Umbilical cord (tissue), 2 donors: ENCODE results near the gene RNU5D-1. TPM values are rescaled to one million over a fixed set of nuclear protein-coding genes. Genes with fewer than 3 reads are reported as not detected.
"Not testable (repeated sequence)": the region's sequence is repeated elsewhere in the genome, so short reads cannot be mapped to it uniquely, and the experiment has no call there.

Source experiments
- DNase-seq: peaks from one replicate; pipeline ENCODE4 v3.0.0-alpha.2; 2015; ENCODE audit warnings: low spot score
- total RNA-seq: library from RNA; depleted of rRNA; stranded (reverse); fragments of >200 nt; gene quantifications from one replicate; pipeline ENCODE4 v1.2.3, GENCODE V29; 2014; ENCODE audit warnings: low replicate concordance; ENCODE audit not compliant: insufficient read depth

RNU5D-1 gene
- not detected for total RNA-seq

DNA sequence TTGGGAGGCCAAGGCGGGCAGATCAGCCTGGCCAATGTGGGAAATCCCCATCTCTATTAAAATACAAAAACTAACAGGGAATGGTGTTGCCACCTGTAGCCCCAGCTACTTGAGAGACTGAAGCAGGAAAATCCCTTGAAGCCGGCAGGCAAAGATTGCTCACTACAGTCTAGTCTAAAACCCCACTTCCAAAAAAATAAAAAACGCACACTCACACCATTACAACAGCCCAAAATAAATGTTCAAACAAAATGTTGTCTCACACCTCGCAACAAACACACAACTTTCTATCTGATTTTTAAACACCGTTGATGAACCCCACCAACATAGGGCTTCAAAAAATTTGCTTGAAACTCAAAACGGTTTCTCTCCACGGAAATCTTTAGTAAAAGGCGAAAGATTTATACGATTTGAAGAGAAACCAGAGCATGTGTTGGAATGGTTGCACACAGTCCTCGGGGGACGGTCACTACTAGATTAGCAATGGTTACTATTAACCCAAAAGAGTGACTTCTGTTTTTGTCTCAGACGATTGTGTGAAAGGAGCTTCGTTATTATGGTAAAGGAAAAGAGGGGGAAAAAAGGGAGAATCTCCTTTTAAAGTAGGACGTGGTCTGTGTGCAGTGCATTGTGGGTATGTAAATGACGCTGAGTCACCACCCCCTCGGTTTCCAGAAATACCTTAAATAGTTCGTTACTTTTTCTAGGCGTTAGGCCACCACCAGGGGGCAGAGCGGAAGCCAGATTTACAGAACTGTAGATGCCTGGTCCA lies at the start of gene RNU5D-1:
Gene RNU5D-1 (minus strand): TSS at position 430 of the 772 bp plus-strand sequence.
- peak; percentile 97 for DNase-seq

DNA sequence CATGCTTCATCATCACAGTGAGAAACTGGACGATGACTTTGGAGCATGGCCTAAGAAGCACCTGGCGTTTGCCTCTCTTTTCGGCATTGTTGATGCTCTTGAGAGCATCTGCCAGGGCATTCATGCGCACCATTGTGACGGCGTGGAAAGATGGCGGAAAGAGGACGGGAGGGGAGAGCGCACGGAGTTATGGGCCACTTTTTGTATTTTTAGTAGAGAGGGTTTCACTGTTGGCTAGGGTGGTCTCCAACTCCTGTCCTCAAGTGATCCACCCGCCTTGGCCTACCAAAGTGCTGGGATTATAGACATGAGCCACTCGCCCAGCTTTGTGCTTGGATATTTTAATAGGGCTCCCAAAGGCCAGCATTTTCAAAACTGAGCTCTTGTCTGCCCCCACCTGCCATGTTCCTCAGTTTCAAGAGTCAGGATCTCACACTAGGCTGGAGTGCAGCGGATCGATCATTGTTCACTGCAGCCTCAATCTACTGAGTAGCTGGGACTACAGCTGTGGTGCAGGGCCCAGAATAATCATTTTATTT lies 49.7 kb upstream of the RNU5D-1 start:
- DNase-seq = no peak

DNA sequence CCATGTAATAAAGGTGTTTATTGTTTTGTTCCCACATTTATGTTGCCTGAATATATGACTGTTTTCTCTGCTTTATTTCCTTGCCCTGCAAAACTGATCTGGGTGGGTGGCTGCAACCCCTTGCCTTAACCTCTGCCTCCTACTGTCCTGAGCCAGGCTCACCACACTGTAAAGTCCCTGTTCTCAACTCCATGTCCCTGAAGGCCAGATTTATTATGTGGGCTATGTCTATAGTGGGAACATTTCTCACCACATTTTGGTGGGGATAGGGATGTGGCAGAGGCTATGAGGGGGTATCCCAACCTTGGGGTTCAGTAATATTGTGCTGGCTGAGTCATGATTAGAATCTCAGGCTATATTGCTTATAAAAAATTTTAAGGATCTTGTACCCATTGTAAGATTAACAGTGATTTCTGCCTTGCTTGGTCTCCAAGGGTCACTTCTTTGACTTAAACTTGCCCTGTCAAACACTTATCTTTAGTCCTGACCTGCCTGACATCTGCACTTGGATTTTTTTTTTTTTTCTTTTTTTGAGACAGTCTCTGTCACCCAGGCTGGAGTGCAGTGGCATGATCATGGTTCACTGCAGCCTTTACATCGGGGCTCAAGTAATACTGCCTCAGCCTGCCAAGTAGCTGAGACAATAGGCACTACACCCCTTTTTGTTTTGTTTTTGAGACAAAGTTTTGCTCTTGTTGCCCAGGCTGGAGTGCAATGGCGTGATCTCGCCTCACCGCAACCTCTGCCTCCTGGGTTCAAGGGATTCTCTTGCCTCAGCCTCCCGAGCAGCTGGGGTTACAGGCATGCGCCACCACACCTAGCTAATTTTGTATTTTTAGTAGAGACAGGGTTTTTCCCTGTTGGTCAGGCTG lies 48.0 kb upstream of the RNU5D-1 start:
- no peak for DNase-seq

DNA sequence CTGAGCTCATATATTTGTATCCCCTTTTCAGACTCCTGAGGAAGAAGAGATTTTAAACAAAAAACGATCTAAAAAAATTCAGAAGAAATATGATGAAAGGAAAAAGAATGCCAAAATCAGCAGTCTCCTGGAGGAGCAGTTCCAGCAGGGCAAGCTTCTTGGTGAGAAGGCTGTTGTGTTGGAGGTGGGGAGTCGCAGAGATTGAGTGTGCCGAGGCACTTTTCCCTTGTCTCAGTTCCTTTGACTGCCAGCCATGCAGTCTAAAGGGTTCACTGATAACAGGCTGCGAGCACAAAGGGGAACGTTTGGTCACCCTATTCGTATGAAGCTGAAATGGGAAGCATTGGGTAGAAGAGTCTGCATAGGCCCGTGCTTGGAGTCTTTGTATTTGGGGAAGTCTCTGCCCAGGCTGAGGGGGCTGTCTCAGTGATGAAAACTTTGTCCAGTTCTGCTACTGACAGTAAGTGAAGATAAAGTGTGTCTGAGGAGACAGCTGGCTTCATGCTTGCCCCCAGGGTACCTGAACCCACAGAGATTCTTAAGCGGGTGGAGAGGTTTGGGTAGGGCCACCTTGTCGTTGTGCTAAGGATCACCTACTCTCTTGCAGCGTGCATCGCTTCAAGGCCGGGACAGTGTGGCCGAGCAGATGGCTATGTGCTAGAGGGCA lies 47.1 kb upstream of the RNU5D-1 start:
- no peak for DNase-seq

DNA sequence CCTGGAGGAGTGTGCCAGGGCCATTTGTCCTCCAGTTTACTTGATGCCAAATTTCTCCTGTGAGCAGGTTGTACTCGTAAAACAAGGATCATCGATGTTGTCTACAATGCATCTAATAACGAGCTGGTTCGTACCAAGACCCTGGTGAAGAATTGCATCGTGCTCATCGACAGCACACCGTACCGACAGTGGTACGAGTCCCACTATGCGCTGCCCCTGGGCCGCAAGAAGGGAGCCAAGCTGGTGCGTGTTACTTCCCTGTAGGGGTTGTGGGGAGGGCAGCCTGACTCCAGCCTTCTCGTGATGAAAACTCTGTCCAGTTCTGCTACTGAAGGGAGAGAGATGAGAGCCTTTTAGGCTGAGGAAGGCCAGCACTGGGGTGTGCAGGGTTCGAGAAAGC lies 46.6 kb upstream of the RNU5D-1 start:
- DNase-seq = no peak

DNA sequence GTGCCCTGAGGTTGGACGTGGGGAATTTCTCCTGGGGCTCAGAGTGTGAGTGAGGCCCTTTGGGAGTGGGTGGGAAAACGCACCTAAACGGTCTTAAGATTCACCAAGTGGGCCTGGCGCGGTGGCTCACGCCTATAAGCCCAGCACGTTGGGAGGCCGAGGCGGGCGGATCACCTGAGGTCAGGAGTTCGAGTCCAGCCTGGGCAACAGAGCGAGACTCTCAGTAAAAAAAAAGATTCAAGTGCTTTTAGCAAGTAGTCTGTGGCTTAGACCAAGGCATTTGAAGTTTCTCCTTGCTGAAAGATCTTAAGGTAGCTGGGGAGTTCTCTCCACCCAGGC lies 45.7 kb upstream of the RNU5D-1 start:
- no peak for DNase-seq

DNA sequence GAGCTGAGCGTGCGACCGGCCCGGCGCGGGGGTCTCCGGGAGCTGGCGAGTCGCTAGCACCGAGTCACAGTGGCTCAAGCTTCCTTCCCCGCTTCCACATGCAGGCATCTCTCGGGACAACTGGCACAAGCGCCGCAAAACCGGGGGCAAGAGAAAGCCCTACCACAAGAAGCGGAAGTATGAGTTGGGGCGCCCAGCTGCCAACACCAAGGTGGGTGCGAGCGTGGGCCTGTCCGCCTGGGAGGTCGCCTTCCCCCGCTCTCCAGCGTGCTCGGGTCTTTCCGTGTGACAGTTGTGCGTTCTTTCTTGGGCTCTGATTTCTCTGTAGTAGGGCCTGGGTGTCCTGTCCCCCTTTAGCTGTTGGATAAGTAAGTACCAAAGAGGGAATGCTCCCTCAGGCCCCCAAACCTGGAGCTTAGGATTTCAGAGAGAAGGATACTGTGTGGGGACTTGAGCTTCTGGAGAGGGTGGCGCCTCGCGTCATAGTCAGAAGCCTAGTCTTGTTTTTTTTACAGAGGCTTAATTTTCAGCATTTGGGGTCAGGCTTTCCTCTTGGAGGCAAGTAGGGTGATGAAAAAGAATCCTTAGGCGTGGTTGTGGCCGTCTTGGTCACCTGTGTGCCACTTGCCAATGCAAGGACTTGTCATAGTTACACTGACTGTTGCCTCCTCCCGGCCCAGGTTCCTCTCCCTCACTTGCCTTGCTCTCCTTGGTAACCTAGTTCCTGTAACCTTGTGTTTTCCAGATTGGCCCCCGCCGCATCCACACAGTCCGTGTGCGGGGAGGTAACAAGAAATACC lies 45.2 kb upstream of the RNU5D-1 start:
- no peak for DNase-seq

DNA sequence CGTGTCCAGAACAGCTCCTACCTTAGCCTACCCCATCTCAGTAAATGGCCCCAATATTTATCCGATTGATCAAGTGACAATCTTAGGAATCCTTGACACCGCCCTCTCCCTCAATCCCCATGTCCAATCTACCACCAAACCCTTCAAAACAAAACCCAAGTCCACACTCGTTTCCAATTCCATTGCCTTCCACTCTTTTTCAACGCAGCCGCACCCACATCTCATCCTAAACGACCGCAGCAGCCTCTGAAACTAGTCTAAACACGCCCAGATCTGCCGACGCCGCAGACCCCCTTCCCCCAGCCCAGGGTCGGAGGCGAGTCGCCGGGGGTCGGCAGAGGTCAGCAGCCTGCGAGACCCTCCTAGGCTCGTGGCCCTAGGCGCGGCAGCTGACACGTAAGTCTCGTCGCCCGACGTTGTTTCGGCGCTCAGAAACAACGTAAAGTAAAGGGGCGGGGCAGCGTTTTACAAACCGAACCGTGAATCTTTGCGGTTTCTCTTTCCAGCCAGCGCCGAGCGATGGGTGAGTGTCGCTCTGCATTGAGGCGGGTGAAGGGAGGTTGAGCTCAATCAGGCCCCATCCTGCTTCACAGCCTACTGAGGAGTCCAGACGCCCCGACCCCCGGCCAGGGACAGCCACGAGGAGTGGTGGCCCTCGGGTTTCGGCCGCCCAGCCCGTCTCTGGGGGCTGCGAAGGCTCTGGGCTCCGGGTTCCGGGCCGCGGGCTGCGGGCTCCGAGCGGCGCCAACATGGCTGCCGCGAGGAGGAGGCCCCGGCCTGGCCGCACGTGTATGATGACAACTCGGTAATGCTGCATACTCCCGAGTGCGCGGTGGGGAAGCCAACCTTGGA lies 44.3 kb upstream of the RNU5D-1 start, which contains the start of gene RPS8:
Gene RPS8 (plus strand): TSS at position 463 of the 852 bp plus-strand sequence. CDS start 57 bp downstream, at position 520.
- peak; percentile 97 for DNase-seq

DNA sequence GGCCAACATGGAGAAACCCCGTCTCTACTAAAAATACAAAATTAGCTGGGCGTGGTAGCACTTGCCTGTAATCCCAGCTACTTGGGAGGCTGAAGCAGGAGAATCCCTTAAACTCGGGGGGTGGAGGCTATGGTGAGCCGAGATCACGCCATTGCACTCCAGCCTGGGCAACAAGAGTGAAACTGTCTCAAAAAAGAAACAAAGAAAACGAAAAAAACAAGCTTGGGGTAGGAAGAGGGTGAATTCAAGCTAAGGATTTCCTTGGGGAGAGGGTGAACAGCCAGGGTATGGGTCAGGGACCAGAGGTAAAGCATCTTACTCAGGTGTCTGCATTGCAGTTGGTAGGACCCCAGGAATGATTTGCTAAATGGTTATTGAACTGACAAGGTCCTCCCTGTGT lies 35.5 kb upstream of the RNU5D-1 start:
- DNase-seq = not testable (repeated sequence)

DNA sequence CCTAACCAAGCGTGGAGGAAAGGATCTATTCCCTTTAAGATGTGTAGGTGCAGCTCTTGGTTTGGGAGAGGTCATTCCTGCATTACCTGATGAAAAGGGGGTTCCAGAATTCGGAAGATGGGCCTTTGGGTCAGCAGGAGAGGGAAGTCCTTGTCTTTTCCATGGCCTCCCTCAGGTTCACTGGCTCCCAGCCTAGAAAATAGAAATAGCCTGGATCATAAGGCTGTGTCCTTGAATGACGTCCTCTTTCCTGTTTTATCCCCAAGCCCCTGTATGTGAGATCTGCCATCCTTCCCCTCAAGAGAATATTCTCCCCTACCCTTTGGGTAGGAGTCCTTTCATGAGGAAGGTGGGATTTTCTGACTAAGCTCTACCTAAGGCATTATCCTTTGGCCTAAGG lies 29.9 kb upstream of the RNU5D-1 start:
- DNase-seq = no peak

DNA sequence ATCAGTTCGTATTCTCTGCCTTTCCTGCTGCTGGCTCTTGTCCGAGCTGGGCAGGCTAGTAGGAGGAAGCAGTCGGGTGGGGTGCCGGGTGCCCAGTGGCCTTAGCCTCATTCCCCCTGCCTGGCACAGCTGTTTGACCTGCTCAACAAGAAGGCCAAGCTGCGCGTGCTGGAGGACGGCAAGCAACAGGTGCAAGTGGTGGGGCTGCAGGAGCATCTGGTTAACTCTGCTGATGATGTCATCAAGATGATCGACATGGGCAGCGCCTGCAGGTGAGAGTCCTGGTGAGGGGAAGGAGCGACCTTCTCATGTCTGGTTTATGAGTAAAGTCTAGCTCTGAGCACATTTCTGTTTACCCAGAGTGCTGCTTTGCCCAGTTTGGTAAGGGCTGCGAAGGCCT lies 28.1 kb upstream of the RNU5D-1 start:
- DNase-seq = no peak

DNA sequence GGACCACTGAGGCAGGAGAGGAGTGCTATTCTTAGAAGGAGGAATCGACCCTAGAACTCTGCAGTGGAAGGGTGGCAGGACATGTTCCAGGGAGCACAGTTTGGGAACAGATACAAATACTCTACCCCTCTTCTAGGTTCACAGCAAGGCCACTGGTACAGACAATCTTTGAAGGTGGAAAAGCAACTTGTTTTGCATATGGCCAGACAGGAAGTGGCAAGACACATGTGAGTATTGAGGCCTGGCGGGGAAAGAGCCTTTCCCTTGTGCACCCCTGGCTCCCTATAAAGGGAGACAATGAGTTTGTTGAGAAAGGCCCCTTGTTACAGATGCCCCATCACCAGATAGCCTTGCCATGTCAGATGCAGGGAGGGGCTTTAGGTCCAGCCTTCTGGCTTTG lies 26.4 kb upstream of the RNU5D-1 start:
- DNase-seq = no peak

DNA sequence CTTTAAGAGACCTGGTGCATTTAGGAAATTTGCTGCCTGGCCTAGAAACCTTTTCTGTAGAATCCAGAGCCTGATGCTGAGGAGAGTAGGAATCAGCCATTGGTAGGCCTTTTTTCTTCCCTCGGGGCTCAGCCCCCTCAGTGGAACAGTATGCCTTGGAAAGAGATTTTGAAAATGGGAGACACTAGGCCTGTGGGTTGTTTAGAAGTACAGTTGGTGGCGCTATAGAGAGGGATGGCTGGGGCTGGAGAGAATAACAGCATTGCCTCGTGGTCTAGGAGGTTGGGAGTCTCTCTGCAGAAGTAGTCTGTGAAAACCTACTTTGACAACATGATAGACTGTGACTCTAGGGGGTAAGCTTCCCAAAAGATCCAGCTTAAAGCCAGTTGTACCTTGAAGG lies 16.9 kb upstream of the RNU5D-1 start:
- DNase-seq = no peak

DNA sequence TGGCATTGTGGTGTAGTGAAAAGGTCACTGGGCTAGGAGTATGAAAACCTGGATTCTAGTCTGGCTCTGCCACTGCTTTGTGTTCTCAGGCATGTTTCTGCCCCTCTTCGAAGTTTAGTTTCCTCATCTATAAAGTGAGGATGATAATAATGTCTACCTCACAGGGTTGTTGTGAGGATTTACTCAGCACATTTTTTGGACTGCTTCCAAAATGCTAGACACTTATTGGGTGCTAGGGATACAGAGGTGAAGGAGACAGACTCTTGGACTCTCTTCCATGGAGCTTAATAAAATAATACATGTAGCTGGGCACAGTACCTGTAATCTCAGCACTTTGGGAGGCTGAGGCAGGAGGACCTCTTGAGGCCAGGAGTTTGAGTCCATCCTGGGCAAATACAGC lies 12.2 kb upstream of the RNU5D-1 start:
- no peak for DNase-seq

DNA sequence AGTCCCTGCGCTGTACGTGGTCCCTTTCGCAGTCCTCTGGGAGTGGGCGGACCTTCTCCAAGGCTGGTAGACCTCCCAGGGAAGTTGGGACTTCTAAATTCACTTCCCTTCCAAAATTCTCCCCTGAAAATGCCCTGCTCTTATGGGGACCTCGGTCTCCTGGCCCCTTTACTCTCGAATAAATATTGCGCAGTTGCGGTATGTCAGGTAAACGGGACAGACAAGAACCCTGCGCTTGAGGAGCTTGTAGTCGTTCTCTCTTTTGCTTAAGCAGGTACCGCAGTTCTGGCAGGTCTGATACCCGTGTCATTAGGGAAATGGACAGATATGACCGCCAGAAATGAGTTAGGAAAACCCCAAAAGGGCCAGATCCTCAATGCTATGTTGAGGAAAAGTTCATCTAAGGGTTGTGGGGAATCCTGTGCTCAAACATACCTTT lies 9.2 kb upstream of the RNU5D-1 start:
- no peak for DNase-seq

DNA sequence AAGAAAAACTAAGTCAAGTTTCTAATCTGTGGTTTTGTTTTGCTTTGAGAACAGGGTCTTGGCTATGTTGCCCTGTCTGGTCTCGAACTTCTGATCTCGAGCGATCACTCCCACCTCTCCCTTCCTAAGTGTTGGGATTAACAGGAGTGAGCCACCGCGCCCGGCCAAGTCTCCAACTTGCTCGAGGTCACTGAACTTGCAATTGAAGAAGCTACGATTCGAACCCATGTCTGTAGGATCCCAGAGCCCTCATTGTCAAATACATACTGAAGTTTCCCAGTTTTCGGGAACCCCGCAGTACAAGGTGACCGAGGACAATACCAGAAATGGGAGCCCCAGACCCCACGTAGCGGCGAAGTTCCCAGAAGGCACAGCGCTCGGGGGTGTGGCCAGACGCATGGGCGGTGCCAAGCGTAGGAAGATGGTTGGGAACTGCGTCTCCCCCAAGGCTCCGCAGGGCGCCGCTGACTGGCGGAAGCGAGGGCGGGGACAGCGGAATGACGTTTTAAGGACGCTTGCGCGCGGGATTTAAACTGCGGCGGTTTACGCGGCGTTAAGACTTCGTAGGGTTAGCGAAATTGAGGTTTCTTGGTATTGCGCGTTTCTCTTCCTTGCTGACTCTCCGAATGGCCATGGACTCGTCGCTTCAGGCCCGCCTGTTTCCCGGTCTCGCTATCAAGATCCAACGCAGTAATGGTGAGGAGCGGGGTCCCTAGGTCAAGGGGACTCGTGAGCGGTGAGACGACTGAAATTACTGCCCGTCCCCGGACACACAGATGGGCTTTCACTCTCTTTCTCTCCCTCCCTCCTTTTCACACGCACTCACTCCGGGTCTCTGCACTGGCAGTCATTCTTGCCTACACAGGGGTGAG lies 8.6 kb upstream of the RNU5D-1 start, which contains the start of gene KIF2C:
Gene KIF2C (plus strand): TSS at position 531 of the 872 bp plus-strand sequence. CDS start 96 bp downstream, at position 627.
- peak; percentile 99 for DNase-seq

DNA sequence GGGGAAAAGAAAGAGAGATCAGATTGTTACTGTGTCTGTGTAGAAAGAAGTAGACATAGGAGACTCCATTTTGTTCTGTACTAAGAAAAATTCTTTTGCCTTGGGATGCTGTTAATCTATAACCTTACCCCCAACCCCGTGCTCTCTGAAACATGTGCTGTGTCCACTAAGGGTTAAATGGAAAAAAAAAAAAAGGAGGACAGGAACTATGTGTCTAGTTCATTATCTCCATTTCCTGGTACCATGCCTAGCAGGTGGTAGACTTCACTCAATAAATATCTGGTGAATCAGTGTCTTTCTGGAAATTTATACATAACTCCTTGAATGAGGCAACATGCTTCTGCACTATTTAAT lies 8.0 kb upstream of the RNU5D-1 start:
- DNase-seq = not testable (repeated sequence)

DNA sequence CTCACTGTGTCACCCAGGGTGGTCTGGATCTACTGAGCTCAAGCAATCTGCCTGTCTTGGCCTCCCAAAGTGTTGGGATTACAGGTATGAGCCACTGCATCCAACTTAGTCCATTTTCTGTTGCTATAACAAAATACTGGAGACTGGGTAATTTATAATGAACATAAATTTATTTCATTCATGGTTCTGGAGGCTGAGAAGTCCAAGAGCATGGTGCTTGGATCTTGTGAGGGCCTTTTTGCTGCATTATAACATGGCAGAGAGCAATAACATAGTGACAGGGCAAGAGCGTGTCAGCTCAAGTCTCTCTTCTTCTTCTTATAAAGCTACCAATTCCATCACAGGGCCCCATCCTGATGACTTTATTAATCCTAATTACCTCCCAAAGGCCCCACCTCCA lies 5.0 kb upstream of the RNU5D-1 start:
- DNase-seq = no peak

DNA sequence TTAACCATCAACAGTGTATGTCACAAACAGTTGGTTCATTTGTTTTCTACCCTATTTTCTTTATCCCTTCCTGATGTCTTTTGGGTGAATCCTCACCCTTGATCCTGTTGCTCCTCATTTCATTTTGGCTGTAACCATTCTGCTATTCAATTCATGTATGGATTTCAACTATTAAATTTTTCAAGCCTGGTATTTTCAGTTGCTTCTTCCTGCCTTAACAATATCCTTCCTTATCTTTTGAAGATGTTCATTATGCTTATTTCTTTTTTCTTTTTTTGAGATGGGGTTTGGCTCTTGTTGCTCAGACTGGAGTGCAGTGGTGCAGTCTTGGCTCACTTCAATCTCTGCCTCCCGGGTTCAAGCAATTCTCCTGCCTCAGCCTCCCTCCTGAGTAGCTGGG lies 2.8 kb upstream of the RNU5D-1 start:
- no peak for DNase-seq
